NT2/D1 (cell line): ENCODE data around the gene PDPN.

Experiments used
- DNase-seq: peaks from one replicate; pipeline ENCODE4 v3.0.0-alpha.2; 2011; ENCODE audit warnings: low read depth, low spot score
- H3K27me3 ChIP-seq: 2 replicates; pipeline ENCODE4 v1.6.0; 2011; ENCODE audit warnings: mild to moderate bottlenecking; ENCODE audit not compliant: insufficient read length, insufficient read depth
- H3K36me3 ChIP-seq: 2 replicates; pipeline ENCODE4 v1.6.1; 2011; ENCODE audit warnings: mild to moderate bottlenecking, low read length, mixed read lengths; ENCODE audit not compliant: insufficient read depth, insufficient read length
- H3K4me1 ChIP-seq: 2 replicates; pipeline ENCODE4 v1.5.1; 2011; ENCODE audit not compliant: insufficient read depth, insufficient read length
- H3K4me3 ChIP-seq: 2 replicates; pipeline ENCODE4 v1.5.1; 2011; ENCODE audit warnings: low read depth; ENCODE audit not compliant: insufficient read length
- H3K9ac ChIP-seq: 2 replicates; pipeline ENCODE4 v1.6.0; 2011; ENCODE audit warnings: low read depth; ENCODE audit not compliant: insufficient read length
- H3K9me3 ChIP-seq: 2 replicates; pipeline ENCODE4 v1.5.1; 2011; ENCODE audit warnings: mild to moderate bottlenecking, low read length; ENCODE audit not compliant: insufficient read depth
- SUZ12 ChIP-seq: IDR thresholded peaks from 2 replicates; pipeline ENCODE4 v1.6.1; 2011; ENCODE audit not compliant: insufficient read length, insufficient read depth; ENCODE audit errors: extremely low read depth
- YY1 ChIP-seq: IDR thresholded peaks from 2 replicates; pipeline ENCODE4 v1.6.1; 2011; ENCODE audit not compliant: insufficient read length, insufficient read depth
- ZNF274 ChIP-seq: IDR thresholded peaks from 2 replicates; pipeline ENCODE4 v1.6.1; 2011; ENCODE audit warnings: mild to moderate bottlenecking, low read depth, low read length

The PDPN gene

GRCh38 chr1:13583595-13583965 is at the start of gene PDPN:
TSS of gene PDPN (plus strand) at chr1:13583832. CDS start at chr1:13584034, 202 bp downstream.
- peaks cover 4% of the 10 kb centered on the region for H3K36me3 ChIP-seq
- H3K27me3 ChIP-seq = peaks cover 20% of the 10 kb centered on the region
- TF ChIP-seq ZNF274 = no peak
- no peak for TF ChIP-seq SUZ12
- no peak for TF ChIP-seq YY1
- H3K4me1 ChIP-seq = peaks cover 2% of the 10 kb centered on the region
- DNase-seq = peak; percentile 62
- H3K9me3 ChIP-seq = no peaks in the 10 kb centered on the region
- H3K4me3 ChIP-seq = peak within 1 kb of the TSS; percentile 74
- peak within 1 kb of the TSS; percentile 93 for H3K9ac ChIP-seq

- no peak for TF ChIP-seq YY1
- TF ChIP-seq SUZ12 = no peak
- TF ChIP-seq ZNF274 = no peak
- Histone ChIP-seq H3K27me3 (no peaks in the 10 kb centered on the region), H3K9me3 (no peaks in the 10 kb centered on the region), H3K9ac (no peak overlapping the region), H3K4me1 (no peaks in the 10 kb centered on the region), H3K4me3 (no peak overlapping the region), H3K36me3 (no peaks in the 10 kb centered on the region)
- DNase-seq = no peak
These were observed 48.4 kb upstream of the PDPN start for GRCh38 chr1:13535227-13535626.

GRCh38 chr1:13536571-13536970 is 47.1 kb upstream of the PDPN start:
- no peak for DNase-seq

GRCh38 chr1:13538832-13539231 is 44.8 kb upstream of the PDPN start:
- Histone ChIP-seq H3K9me3 (no peaks in the 10 kb centered on the region), H3K4me1 (peaks cover 2% of the 10 kb centered on the region), H3K4me3 (no peak overlapping the region), H3K9ac (no peak overlapping the region), H3K27me3 (no peaks in the 10 kb centered on the region), H3K36me3 (no peaks in the 10 kb centered on the region)
- DNase-seq = no peak
- TF ChIP-seq YY1 = no peak
- no peak for TF ChIP-seq ZNF274
- no peak for TF ChIP-seq SUZ12

More at GRCh38 chr1:13536571-13536970, 47.1 kb upstream of the PDPN start:
- H3K4me1 ChIP-seq = no peaks in the 10 kb centered on the region
- H3K36me3 ChIP-seq = no peaks in the 10 kb centered on the region
- H3K27me3 ChIP-seq = no peaks in the 10 kb centered on the region
- no peak overlapping the region for H3K9ac ChIP-seq
- no peaks in the 10 kb centered on the region for H3K9me3 ChIP-seq
- TF ChIP-seq YY1 (no peak), SUZ12 (no peak), ZNF274 (no peak)
- H3K4me3 ChIP-seq = no peak overlapping the region

GRCh38 chr1:13539683-13540082 is 43.9 kb upstream of the PDPN start:
- Histone ChIP-seq H3K9me3 (no peaks in the 10 kb centered on the region), H3K9ac (no peak overlapping the region), H3K4me3 (no peak overlapping the region), H3K4me1 (peaks cover 2% of the 10 kb centered on the region), H3K36me3 (no peaks in the 10 kb centered on the region), H3K27me3 (no peaks in the 10 kb centered on the region)
- TF ChIP-seq ZNF274 (no peak), SUZ12 (no peak), YY1 (no peak)
- DNase-seq = no peak

GRCh38 chr1:13540866-13541265 is 42.8 kb upstream of the PDPN start:
- DNase-seq = no peak
- Histone ChIP-seq H3K4me3 (no peak overlapping the region), H3K9ac (no peak overlapping the region), H3K36me3 (no peaks in the 10 kb centered on the region), H3K27me3 (no peaks in the 10 kb centered on the region), H3K4me1 (peaks cover 2% of the 10 kb centered on the region), H3K9me3 (no peaks in the 10 kb centered on the region)
- TF ChIP-seq SUZ12 (no peak), YY1 (no peak), ZNF274 (no peak)

DNA sequence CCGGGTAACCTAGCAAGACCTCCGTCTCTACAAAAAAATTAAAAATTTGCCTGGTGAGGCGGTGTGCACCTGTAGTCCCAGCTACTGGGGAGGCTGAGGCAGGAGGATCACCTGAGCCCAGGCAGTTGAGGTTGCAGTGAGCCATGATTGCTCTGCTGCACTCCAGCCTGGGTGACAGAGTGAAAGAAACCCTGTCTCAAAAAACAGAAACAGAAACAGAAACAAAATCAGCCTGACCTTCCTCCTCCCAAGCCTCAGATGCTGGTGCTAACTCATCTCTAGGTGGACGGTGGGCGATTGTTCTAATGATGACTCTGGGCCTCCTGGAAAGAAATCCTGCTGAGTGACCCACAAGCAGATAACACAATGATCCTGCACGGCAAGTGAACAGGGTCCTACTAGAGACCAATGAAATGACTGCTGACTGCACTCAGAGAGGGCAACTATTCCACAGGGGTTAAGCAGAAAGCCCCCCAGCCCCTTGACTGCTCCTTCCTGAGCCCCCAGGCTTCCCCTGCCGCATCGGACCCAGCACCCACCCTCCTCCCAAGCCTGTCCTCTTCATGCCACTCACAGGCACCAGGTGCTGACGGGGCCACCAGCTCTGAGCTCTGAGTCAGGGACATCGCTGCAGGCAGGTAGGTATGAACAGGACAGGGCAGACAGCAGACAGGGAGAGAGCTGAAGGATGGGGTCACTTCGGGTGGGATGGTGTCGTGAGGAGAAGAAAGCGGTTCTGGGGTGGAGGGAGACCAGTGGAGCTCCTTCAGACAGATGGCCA is 42.0 kb upstream of the PDPN start:
- Histone ChIP-seq H3K27me3 (no peaks in the 10 kb centered on the region), H3K36me3 (no peaks in the 10 kb centered on the region), H3K9ac (no peak overlapping the region), H3K4me1 (peaks cover 2% of the 10 kb centered on the region), H3K4me3 (no peak overlapping the region), H3K9me3 (no peaks in the 10 kb centered on the region)
- DNase-seq = no peak
- TF ChIP-seq YY1 (no peak), ZNF274 (no peak), SUZ12 (no peak)
